Measurements from ENCODE around the gene CDC45. TPM values are rescaled to one million over a fixed set of nuclear protein-coding genes. Genes with fewer than 3 reads are reported as not detected.

The CDC45 gene
- total RNA-seq, 2 experiments from 2014 or later: 80.2 to 83.0 TPM

DNA sequence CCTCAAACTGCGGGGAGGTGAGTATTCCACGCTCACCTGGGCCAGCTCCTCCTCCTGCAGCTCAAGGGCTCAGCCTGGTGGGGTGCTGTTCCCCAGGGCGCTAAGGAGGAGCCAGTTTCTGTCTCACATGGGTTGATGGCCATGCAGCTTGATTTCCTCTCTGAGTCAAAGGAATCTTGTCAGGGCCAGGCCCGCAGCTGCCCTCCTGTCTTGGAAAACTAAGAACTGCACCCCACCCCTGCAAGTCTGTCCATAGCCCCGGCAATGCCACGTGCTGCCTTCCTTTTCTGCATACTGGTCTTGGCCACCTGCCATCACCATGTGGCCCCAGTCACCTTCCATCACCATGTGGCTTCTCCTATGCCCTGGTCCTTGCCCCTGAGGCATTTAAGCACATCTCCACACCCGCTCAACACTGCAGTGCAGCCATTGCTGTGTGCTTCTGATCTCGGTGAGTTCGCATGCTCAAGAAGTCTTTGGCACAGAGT is 79.6 kb downstream of the CDC45 start:
- DNase-seq (ENCODE audit: low spot score): no peak
- Histone ChIP-seq H2AFZ (ENCODE audit: low read length) (no peak overlapping the region), H3K36me3 (ENCODE audit: insufficient read depth, low read length) (no peaks in the 10 kb centered on the region), H4K20me1 (ENCODE audit: insufficient read depth, low read length) (no peaks in the 10 kb centered on the region), H3K9me2 (ENCODE audit: insufficient read depth, low read length) (no peaks in the 10 kb centered on the region), H3K27ac (ENCODE audit: low read depth, low read length, poor library complexity, severe bottlenecking) (no peak overlapping the region), H3K4me3 (ENCODE audit: low read depth, low read length, poor library complexity, severe bottlenecking) (no peak overlapping the region), H3K9me3 (ENCODE audit: low read length) (no peaks in the 10 kb centered on the region), H3K4me1 (ENCODE audit: insufficient read depth, low read length, poor library complexity, severe bottlenecking) (no peaks in the 10 kb centered on the region), H3K4me2 (ENCODE audit: low read length) (no peak overlapping the region), H3K79me2 (ENCODE audit: insufficient read depth, low read depth, low read length) (no peaks in the 10 kb centered on the region)
- BruUV-seq (replicated peaks): no TSS peak
- intact Hi-C loops (cut with micrococcal nuclease; ENCODE audit: unreplicated experiment): no loop called here
- TF ChIP-seq, protein P1, sequence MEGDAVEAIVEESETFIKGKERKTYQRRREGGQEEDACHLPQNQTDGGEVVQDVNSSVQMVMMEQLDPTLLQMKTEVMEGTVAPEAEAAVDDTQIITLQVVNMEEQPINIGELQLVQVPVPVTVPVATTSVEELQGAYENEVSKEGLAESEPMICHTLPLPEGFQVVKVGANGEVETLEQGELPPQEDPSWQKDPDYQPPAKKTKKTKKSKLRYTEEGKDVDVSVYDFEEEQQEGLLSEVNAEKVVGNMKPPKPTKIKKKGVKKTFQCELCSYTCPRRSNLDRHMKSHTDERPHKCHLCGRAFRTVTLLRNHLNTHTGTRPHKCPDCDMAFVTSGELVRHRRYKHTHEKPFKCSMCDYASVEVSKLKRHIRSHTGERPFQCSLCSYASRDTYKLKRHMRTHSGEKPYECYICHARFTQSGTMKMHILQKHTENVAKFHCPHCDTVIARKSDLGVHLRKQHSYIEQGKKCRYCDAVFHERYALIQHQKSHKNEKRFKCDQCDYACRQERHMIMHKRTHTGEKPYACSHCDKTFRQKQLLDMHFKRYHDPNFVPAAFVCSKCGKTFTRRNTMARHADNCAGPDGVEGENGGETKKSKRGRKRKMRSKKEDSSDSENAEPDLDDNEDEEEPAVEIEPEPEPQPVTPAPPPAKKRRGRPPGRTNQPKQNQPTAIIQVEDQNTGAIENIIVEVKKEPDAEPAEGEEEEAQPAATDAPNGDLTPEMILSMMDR (conservative IDR thresholded peaks at IDR 0.05; ENCODE audit: low read length): no peak
- no peak for TF ChIP-seq EZH2phosphoT487 (IDR thresholded peaks at IDR 0.05; ENCODE audit: borderline replicate concordance, low read depth, low read length)
- POLR2A ChIA-PET: no interaction called here
- CTCF ChIA-PET (ENCODE audit: unreplicated experiment): interaction anchor here (0.5 kb wide), 1 partner anchor 61 kb away, joined by 3 read pairs; no protein-coding TSS in a partner anchor

DNA sequence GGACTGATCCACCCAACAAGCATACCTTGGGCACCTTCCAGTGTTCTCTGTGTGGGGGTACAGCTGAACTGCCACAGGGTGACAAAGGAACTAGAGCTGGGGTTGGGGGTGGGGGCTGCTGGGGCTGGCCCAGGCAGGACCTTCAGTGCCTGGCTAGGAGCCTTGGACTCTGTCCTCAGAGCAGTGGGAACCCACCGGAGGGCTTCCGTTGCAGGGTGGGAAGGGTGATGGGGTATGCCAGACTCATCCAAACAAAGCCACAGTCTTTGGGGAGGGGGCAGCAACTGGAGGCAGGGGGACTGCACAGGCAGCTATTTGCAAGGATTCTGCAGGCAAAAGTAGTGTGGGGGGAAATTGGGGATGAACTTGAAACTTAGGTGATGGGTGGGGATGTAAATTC is 80.2 kb downstream of the CDC45 start:
- no peak overlapping the region for H2AFZ ChIP-seq (ENCODE audit: low read length)
- no peaks in the 10 kb centered on the region for H3K9me3 ChIP-seq (ENCODE audit: low read length)
- BruUV-seq (replicated peaks): no TSS peak
- no peak for TF ChIP-seq EZH2phosphoT487 (IDR thresholded peaks at IDR 0.05; ENCODE audit: borderline replicate concordance, low read depth, low read length)
- TF ChIP-seq, protein P1 (conservative IDR thresholded peaks at IDR 0.05; ENCODE audit: low read length): no peak
- intact Hi-C loops (cut with micrococcal nuclease; ENCODE audit: unreplicated experiment): no loop called here
- H3K4me1 ChIP-seq (ENCODE audit: insufficient read depth, low read length, poor library complexity, severe bottlenecking): no peaks in the 10 kb centered on the region
- H3K4me3 ChIP-seq (ENCODE audit: low read depth, low read length, poor library complexity, severe bottlenecking): no peak overlapping the region
- no peak for DNase-seq (ENCODE audit: low spot score)
- no peaks in the 10 kb centered on the region for H3K36me3 ChIP-seq (ENCODE audit: insufficient read depth, low read length)
- no peaks in the 10 kb centered on the region for H3K79me2 ChIP-seq (ENCODE audit: insufficient read depth, low read depth, low read length)
- H3K27ac ChIP-seq (ENCODE audit: low read depth, low read length, poor library complexity, severe bottlenecking): no peak overlapping the region
- POLR2A ChIA-PET: no interaction called here
- H3K9me2 ChIP-seq (ENCODE audit: insufficient read depth, low read length): no peaks in the 10 kb centered on the region
- H4K20me1 ChIP-seq (ENCODE audit: insufficient read depth, low read length): no peaks in the 10 kb centered on the region
- CTCF ChIA-PET (ENCODE audit: unreplicated experiment): no interaction called here
- H3K4me2 ChIP-seq (ENCODE audit: low read length): no peak overlapping the region

DNA sequence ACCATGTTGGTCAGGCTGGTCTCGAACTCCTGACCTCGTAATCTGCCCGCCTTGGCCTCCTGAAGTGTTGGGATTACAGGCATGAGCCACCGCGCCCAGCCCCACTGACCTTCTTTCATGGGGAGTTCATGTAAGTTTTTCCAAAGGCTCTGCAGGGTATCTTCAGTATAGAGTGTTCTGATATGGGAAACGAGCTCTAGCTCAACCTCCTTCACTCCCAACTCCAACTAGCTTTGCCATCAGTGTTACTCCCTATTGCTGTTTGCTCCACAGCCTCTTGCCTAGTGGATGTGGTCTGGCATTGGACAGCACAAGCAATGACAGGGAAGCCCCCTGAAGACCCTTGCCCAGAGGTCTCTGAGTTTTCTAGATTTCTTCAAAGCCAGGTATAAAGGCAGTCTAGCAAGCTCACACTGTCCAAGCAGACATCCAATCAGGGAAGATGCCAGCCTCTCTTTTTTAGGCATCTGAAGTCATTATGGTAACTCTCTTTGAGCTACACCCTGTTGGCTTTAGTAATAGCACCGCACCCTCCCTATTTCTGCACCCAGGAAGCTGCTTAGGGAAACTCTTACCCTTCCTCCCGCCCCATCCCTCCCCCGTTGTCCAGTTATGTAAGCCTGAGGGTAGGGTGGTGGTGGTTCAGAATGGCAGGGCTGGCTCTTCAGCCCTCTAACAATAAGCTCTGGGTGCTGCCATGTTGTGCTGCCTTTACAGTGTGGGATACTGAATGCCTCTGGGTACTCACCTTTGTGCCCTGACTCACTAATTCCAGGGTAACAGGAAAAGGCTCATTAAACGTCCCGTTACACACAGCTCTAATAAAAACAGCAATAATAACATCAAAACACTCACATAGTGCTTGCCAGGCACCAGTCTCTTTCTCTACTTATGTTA is 85.9 kb downstream of the CDC45 start:
- no peaks in the 10 kb centered on the region for H3K79me2 ChIP-seq (ENCODE audit: insufficient read depth, low read depth, low read length)
- no peak overlapping the region for H3K4me2 ChIP-seq (ENCODE audit: low read length)
- intact Hi-C loops (cut with micrococcal nuclease; ENCODE audit: unreplicated experiment): no loop called here
- POLR2A ChIA-PET: interaction anchor here (0.5 to 0.6 kb wide), 2 partner anchors 32 to 107 kb away, joined by 4 to 5 read pairs; no protein-coding TSS in a partner anchor
- no peak overlapping the region for H2AFZ ChIP-seq (ENCODE audit: low read length)
- no peaks in the 10 kb centered on the region for H3K9me3 ChIP-seq (ENCODE audit: low read length)
- BruUV-seq (replicated peaks): no TSS peak
- CTCF ChIA-PET (ENCODE audit: unreplicated experiment): no interaction called here
- H3K36me3 ChIP-seq (ENCODE audit: insufficient read depth, low read length): no peaks in the 10 kb centered on the region
- H3K4me3 ChIP-seq (ENCODE audit: low read depth, low read length, poor library complexity, severe bottlenecking): no peak overlapping the region
- no peaks in the 10 kb centered on the region for H3K9me2 ChIP-seq (ENCODE audit: insufficient read depth, low read length)
- TF ChIP-seq EZH2phosphoT487 (IDR thresholded peaks at IDR 0.05; ENCODE audit: borderline replicate concordance, low read depth, low read length): no peak
- TF ChIP-seq, protein P1 (conservative IDR thresholded peaks at IDR 0.05; ENCODE audit: low read length): no peak
- no peaks in the 10 kb centered on the region for H4K20me1 ChIP-seq (ENCODE audit: insufficient read depth, low read length)
- H3K4me1 ChIP-seq (ENCODE audit: insufficient read depth, low read length, poor library complexity, severe bottlenecking): no peaks in the 10 kb centered on the region
- H3K27ac ChIP-seq (ENCODE audit: low read depth, low read length, poor library complexity, severe bottlenecking): no peak overlapping the region
- DNase-seq (ENCODE audit: low spot score): no peak
